ENCODE data around the gene SH3RF3. TPM values are rescaled to one million over a fixed set of nuclear protein-coding genes. Genes with fewer than 3 reads are reported as not detected.

Gene SH3RF3
- total and polyA plus RNA-seq, 2 of the 13 experiments (the other 11 are each of a cell fraction or from before 2014, with no cell fraction given) = 0.04 TPM; not detected in 1

GRCh38 chr2:109218087-109218791, 89.2 kb downstream of the SH3RF3 start (continued):
- TF ChIP-seq HNF4G (IDR thresholded peaks at IDR 0.05; ENCODE audit: borderline replicate concordance, low read depth, low read length) = peak; percentile 84
- TF ChIP-seq HNF4G (CRISPR knock-in tag; IDR thresholded peaks at IDR 0.05; ENCODE audit: borderline replicate concordance, low read depth) = peak; percentile 58; the same call in 1 of the 2 replicates
- TF ChIP-seq SP140L (CRISPR knock-in tag; IDR thresholded peaks at IDR 0.05; ENCODE audit: borderline replicate concordance) = 0 out of 2 replicates have a peak, but pooled peaks have one; percentile 60
- no peak for TF ChIP-seq ZSCAN21 (CRISPR knock-in tag; IDR thresholded peaks at IDR 0.05; ENCODE audit: borderline replicate concordance)
- TF ChIP-seq ZNF878 (CRISPR knock-in tag; IDR thresholded peaks at IDR 0.05) = no peak
- 0 out of 2 replicates have a peak, but pooled peaks have one; percentile 38 for TF ChIP-seq HNF1B (CRISPR knock-in tag; IDR thresholded peaks at IDR 0.05)
- peak; percentile 68 for TF ChIP-seq CEBPG (CRISPR knock-in tag; IDR thresholded peaks at IDR 0.05)
- no peak for TF ChIP-seq PRPF4 (IDR thresholded peaks at IDR 0.05; ENCODE audit: low read depth, low read length, poor library complexity, severe bottlenecking)
- TF ChIP-seq ATF4 (CRISPR knock-in tag; IDR thresholded peaks at IDR 0.05) = peak in 1 of 2 experiments; percentile 92; a peak in 2 of 4 replicates
- no peak for TF ChIP-seq GTF2F1 (IDR thresholded peaks at IDR 0.05; ENCODE audit: low read length)
- TF ChIP-seq XRCC5 (optimal IDR thresholded peaks at IDR 0.05; ENCODE audit: low read length) = peak; percentile 63
- 0 out of 2 replicates have a peak, but pooled peaks have one; percentile 44 for TF ChIP-seq ZNF264 (CRISPR knock-in tag; IDR thresholded peaks at IDR 0.05)
- peak; percentile 39; the same call in 1 of the 2 replicates for TF ChIP-seq ZGPAT (CRISPR knock-in tag; IDR thresholded peaks at IDR 0.05)
- TF ChIP-seq TFAP4 (IDR thresholded peaks at IDR 0.05; ENCODE audit: borderline replicate concordance, low read depth) = no peak
- peak; percentile 91 for TF ChIP-seq HNF4A (CRISPR knock-in tag; IDR thresholded peaks at IDR 0.05)
- TF ChIP-seq KDM6A (CRISPR knock-in tag; IDR thresholded peaks at IDR 0.05; ENCODE audit: low read depth) = no peak
- peak; percentile 68; the same call in 1 of the 2 replicates for TF ChIP-seq ZFX (CRISPR knock-in tag; IDR thresholded peaks at IDR 0.05; ENCODE audit: low read depth)
- TF ChIP-seq TEAD3 (CRISPR knock-in tag; optimal IDR thresholded peaks at IDR 0.05; ENCODE audit: borderline replicate concordance) = peak; percentile 24
- 0 out of 2 replicates have a peak, but pooled peaks have one; percentile 18 for TF ChIP-seq PITX1 (CRISPR knock-in tag; IDR thresholded peaks at IDR 0.05)
- peak; percentile 55; the same call in 1 of the 2 replicates for TF ChIP-seq FOXJ3 (CRISPR knock-in tag; IDR thresholded peaks at IDR 0.05; ENCODE audit: borderline replicate concordance)
- TF ChIP-seq ZNF292 (CRISPR knock-in tag; IDR thresholded peaks at IDR 0.05; ENCODE audit: borderline replicate concordance, low read depth) = peak; percentile 52; the same call in 1 of the 2 replicates
- TF ChIP-seq MAZ (IDR thresholded peaks at IDR 0.05; ENCODE audit: borderline replicate concordance, low read depth, low read length) = no peak
- 0 out of 2 replicates have a peak, but pooled peaks have one; percentile 21 for TF ChIP-seq MAZ (CRISPR knock-in tag; IDR thresholded peaks at IDR 0.05; ENCODE audit: low read depth)
